ENCODE results near the gene KIAA1755. TPM values are rescaled to one million over a fixed set of nuclear protein-coding genes. Genes with fewer than 3 reads are reported as not detected.
A peak's percentile ranks its signal among the peaks of the same experiment; 100 is the strongest.

KIAA1755 gene
- total RNA-seq, 1 donor from 2014 or later = 17.8 TPM

DNA sequence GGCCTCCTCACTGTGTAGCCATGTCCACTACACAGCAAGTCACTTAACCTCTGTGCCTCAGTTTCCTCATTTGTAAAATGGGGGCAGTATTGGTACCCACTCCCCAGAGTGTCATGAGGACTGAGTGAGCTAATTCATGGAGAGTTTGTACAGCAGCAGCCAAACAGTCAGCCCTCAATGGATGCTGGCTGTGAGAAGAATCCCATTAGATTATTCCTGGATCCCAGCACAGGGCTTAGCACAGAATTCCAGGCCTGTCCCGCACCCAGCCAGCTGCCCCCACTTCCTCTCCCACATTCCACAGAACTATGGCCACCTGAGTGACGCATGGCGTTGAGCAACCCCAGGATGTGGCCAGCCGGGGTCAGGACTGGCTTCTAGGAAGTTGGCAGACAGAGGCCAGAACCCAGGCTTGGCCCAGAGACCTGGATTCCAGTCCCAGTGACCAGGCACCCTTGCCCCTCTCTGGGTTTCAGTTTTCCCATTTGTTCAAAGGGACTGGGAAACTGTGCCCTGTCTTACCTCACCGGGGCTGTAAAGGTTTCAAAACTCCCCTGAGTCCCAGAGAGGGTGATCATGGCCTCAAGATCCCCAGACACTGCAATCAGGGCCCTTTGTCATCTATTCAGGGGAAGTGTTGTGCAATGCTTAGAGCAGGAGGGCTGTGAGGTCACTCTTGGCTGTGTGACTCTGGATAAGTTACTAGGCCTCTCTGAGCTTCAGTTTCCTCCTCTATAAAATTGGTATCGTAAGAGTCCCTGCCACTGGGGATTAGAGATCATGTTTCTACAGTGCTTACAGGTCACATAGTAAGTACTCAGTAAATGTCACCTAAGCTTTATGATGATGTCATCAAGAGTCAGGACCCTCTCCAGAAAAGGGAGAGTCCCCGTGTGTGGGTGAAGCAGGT lies 92.4 kb downstream of the KIAA1755 start:
- Mint-ChIP-seq H3K9me3 (ENCODE audit: low read depth) (no peaks in the 10 kb centered on the region), H3K4me3 (ENCODE audit: unreplicated experiment) (no peak overlapping the region)

GRCh38 chr20:38167328-38167850 lies 93.1 kb downstream of the KIAA1755 start:
- H3K4me1 Mint-ChIP-seq (ENCODE audit: low read depth) = peaks cover 65% of the 10 kb centered on the region
- no peaks in the 10 kb centered on the region for H3K36me3 Mint-ChIP-seq (ENCODE audit: low read depth)
- no peaks in the 10 kb centered on the region for H3K9me3 Mint-ChIP-seq (ENCODE audit: low read depth)
- no peak overlapping the region for H3K4me3 Mint-ChIP-seq (ENCODE audit: unreplicated experiment)
- H3K27me3 Mint-ChIP-seq (ENCODE audit: low read depth) = no peaks in the 10 kb centered on the region
- TF ChIP-seq CTCF (IDR thresholded peaks at IDR 0.05) = no peak
- DNase-seq (ENCODE audit: low spot score) = no peak
- H3K27ac Mint-ChIP-seq (ENCODE audit: unreplicated experiment) = peak overlapping the region; percentile 74

More for the DNA sequence above, 92.4 kb downstream of the KIAA1755 start:
- no peak for DNase-seq (ENCODE audit: low spot score)
- TF ChIP-seq CTCF (IDR thresholded peaks at IDR 0.05) = no peak
- peaks cover 72% of the 10 kb centered on the region for H3K4me1 Mint-ChIP-seq (ENCODE audit: low read depth)
- H3K27ac Mint-ChIP-seq (ENCODE audit: unreplicated experiment) = peak overlapping the region; percentile 86
- no peaks in the 10 kb centered on the region for H3K36me3 Mint-ChIP-seq (ENCODE audit: low read depth)
- H3K27me3 Mint-ChIP-seq (ENCODE audit: low read depth) = no peaks in the 10 kb centered on the region

- Mint-ChIP-seq H3K27me3 (ENCODE audit: low read depth) (no peaks in the 10 kb centered on the region), H3K4me3 (ENCODE audit: unreplicated experiment) (no peak overlapping the region), H3K4me1 (ENCODE audit: low read depth) (peaks cover 59% of the 10 kb centered on the region), H3K9me3 (ENCODE audit: low read depth) (no peaks in the 10 kb centered on the region), H3K27ac (ENCODE audit: unreplicated experiment) (peak overlapping the region; percentile 84), H3K36me3 (ENCODE audit: low read depth) (no peaks in the 10 kb centered on the region)
- TF ChIP-seq CTCF (IDR thresholded peaks at IDR 0.05) = no peak
- no peak for DNase-seq (ENCODE audit: low spot score)
These were observed 93.8 kb downstream of the KIAA1755 start for GRCh38 chr20:38166703-38167233.

GRCh38 chr20:38165966-38166702 lies 94.4 kb downstream of the KIAA1755 start:
- H3K27me3 Mint-ChIP-seq (ENCODE audit: low read depth) = no peaks in the 10 kb centered on the region
- H3K36me3 Mint-ChIP-seq (ENCODE audit: low read depth) = no peaks in the 10 kb centered on the region
- peaks cover 53% of the 10 kb centered on the region for H3K4me1 Mint-ChIP-seq (ENCODE audit: low read depth)
- H3K27ac Mint-ChIP-seq (ENCODE audit: unreplicated experiment) = peak overlapping the region; percentile 84
- H3K4me3 Mint-ChIP-seq (ENCODE audit: unreplicated experiment) = peak overlapping the region; percentile 23
- TF ChIP-seq CTCF (IDR thresholded peaks at IDR 0.05) = no peak
- DNase-seq (ENCODE audit: low spot score) = no peak
- no peaks in the 10 kb centered on the region for H3K9me3 Mint-ChIP-seq (ENCODE audit: low read depth)

Data from chondrocyte (in vitro differentiated cells).